ENCODE data around the gene PUS1.

DNA sequence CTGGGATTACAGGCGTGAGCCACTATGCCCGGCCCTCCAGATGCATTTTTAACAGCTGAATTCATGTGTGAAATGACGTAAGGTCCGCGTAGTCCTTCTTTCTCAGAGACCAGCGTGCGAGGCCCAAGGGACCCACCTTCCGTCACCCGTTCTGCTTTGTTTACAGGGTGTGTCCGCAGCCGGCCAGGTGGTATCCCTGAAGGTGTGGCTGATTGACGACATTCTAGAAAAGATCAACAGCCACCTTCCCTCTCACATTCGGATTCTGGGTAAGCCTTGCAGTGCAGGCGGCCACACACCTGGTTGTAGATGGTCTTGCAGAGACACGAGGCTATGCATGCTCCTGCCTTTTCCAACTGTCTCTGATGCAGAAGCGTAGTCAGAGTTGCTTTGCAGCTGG, 9.9 kb downstream of the PUS1 start:
- TF ChIP-seq, protein P1, sequence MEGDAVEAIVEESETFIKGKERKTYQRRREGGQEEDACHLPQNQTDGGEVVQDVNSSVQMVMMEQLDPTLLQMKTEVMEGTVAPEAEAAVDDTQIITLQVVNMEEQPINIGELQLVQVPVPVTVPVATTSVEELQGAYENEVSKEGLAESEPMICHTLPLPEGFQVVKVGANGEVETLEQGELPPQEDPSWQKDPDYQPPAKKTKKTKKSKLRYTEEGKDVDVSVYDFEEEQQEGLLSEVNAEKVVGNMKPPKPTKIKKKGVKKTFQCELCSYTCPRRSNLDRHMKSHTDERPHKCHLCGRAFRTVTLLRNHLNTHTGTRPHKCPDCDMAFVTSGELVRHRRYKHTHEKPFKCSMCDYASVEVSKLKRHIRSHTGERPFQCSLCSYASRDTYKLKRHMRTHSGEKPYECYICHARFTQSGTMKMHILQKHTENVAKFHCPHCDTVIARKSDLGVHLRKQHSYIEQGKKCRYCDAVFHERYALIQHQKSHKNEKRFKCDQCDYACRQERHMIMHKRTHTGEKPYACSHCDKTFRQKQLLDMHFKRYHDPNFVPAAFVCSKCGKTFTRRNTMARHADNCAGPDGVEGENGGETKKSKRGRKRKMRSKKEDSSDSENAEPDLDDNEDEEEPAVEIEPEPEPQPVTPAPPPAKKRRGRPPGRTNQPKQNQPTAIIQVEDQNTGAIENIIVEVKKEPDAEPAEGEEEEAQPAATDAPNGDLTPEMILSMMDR (IDR thresholded peaks at IDR 0.05): no peak
- no peak for TF ChIP-seq POLR2A (IDR thresholded peaks at IDR 0.05)
